ENCODE results near the gene IRAK1. TPM values are rescaled to one million over a fixed set of nuclear protein-coding genes. Genes with fewer than 3 reads are reported as not detected.

The IRAK1 gene
- 105 TPM for total RNA-seq

DNA sequence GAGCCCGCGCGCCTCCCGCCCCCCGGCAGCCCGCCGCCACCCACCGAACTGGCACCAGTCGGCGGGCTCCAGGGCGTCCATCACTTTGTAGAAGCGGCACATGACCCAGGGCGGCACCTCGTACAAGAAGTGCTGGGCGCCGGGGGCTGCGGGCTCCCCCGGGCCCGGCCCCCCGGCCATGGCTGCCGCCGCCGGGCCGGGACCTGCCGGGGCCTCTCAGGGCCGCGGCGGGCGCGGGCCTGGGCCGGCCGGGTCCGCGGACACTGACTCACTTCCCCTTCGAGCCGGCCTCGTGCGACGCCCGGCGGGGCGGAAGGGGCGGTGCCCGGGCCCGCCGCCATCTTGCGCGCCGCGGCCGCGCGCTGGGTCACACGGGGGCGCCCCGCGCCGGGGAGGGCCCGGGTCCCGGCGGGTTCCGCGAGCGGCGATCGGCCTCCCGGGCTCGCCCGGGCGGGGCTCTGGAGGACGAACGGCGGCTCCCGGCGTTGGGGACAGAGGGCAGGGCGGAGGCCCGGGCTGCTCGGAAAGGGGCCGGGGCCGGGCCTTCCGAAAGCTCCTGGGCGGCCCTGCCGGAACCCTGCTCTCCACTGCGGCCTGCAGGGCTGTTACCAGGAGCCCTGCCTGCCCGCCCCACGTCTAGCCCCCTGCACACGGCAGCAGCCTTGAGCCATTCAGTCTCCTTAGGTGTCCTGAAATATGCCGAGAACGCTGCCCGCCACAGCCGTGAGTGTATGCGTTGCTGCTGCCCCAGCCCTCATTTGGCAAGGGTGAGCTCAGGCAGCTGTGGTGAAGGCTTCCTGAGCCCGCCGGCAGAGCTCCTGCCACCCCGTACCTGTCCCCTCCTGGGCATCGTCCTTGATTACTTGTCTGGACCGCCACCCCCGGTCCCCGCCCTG is at the start of gene IRAK1:
Gene IRAK1 (minus strand): TSS at position 270 of the 896 bp plus-strand sequence. CDS start 90 bp downstream, at position 180.
- DNase-seq (ENCODE audit: low spot score in 2 of 2) = no peak
- intact Hi-C loops (cut with DNase I) = loop anchor here (2.0 kb wide), 1 partner anchor 77 kb away; the partner anchor contains the start of gene MECP2
- no peaks in the 10 kb centered on the region for H3K27me3 ChIP-seq

GRCh38 chrX:154068560-154068959 is 48.9 kb upstream of the IRAK1 start:
- no peak for TF ChIP-seq CTCF (IDR thresholded peaks at IDR 0.05)
- peaks cover 0 to 7% of the 10 kb centered on the region in 2 donors for H3K4me1 ChIP-seq
- intact Hi-C loops (cut with DNase I) = no loop called here

More for the DNA sequence above, at the start of gene IRAK1:
- Histone ChIP-seq H3K4me1 (no peaks in the 10 kb centered on the region), H3K36me3 (peaks cover 11 to 21% of the 10 kb centered on the region in 2 donors), H3K27ac (peak within 1 kb of the TSS; percentile 81 to 92), H3K4me3 (peak within 1 kb of the TSS; percentile 54 to 84), H3K9me3 (no peaks in the 10 kb centered on the region)
- no peak for TF ChIP-seq CTCF (IDR thresholded peaks at IDR 0.05)

DNA sequence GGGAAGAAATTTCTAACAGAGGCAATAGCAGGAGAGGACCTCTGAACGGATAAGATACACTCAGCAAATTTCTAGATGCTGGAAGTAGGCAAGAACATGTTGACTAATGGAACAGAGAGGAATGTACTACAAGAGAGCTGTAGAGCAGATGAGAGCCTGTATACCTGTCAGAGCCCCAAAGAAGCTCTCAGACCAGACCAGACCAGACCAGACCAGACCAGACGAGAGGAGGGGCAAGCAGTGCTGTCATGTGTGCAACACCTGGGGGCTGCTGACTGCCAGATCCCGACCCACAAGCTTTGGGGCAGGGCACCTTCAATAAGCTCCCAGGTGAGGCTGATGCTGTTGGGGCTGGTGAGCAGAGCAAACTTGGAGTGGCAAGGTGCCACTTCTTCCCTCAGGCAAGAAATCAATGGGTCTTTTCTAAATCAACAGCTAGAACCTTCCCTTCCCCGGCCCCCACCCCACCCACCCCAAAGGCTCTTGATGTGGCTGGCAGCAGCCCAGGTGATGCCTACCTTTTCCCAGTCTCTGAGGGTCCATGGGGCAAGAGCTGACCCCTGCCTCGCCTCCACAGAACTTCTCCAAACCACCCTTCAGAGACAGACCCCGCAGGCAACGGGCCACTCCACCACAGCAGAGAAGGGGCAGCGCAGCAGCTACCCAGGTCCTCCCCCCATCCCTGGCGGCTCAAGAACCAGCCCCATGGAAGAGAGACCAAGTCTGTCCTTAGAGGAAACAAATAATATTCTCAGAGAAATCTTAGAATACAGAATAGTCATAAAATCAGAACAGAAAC is 45.1 kb upstream of the IRAK1 start:
- Histone ChIP-seq H3K9me3 (no peaks in the 10 kb centered on the region), H3K27ac (no peak overlapping the region), H3K36me3 (no peaks in the 10 kb centered on the region), H3K27me3 (no peaks in the 10 kb centered on the region), H3K4me1 (peaks cover 0 to 21% of the 10 kb centered on the region in 2 donors), H3K4me3 (no peak overlapping the region)
- DNase-seq (ENCODE audit: low spot score in 2 of 2) = peak in 1 of 2 donors; percentile 53
- intact Hi-C loops (cut with DNase I) = no loop called here
- TF ChIP-seq CTCF (IDR thresholded peaks at IDR 0.05) = no peak

More at GRCh38 chrX:154068560-154068959, 48.9 kb upstream of the IRAK1 start:
- Histone ChIP-seq H3K27ac (no peak overlapping the region), H3K9me3 (no peaks in the 10 kb centered on the region), H3K27me3 (no peaks in the 10 kb centered on the region), H3K4me3 (no peak overlapping the region), H3K36me3 (no peaks in the 10 kb centered on the region)
- no peak for DNase-seq (ENCODE audit: low spot score in 2 of 2)

- H3K9me3 ChIP-seq = no peaks in the 10 kb centered on the region
- H3K4me1 ChIP-seq = peaks cover 0 to 25% of the 10 kb centered on the region in 2 donors
- no peaks in the 10 kb centered on the region for H3K27me3 ChIP-seq
- intact Hi-C loops (cut with DNase I) = no loop called here
- TF ChIP-seq CTCF (IDR thresholded peaks at IDR 0.05) = no peak
- H3K36me3 ChIP-seq = no peaks in the 10 kb centered on the region
- no peak overlapping the region for H3K4me3 ChIP-seq
- no peak for DNase-seq (ENCODE audit: low spot score in 2 of 2)
- no peak overlapping the region for H3K27ac ChIP-seq
Measured at GRCh38 chrX:154063234-154063633, 43.5 kb upstream of the IRAK1 start.

GRCh38 chrX:154061801-154062200 is 42.1 kb upstream of the IRAK1 start:
- intact Hi-C loops (cut with DNase I) = no loop called here
- DNase-seq (ENCODE audit: low spot score in 2 of 2) = no peak

More at GRCh38 chrX:154061801-154062200, 42.1 kb upstream of the IRAK1 start:
- H3K4me3 ChIP-seq = no peak overlapping the region
- no peaks in the 10 kb centered on the region for H3K36me3 ChIP-seq
- no peaks in the 10 kb centered on the region for H3K9me3 ChIP-seq
- peaks cover 0 to 25% of the 10 kb centered on the region in 2 donors for H3K4me1 ChIP-seq
- TF ChIP-seq CTCF (IDR thresholded peaks at IDR 0.05) = no peak
- H3K27ac ChIP-seq = no peak overlapping the region
- no peaks in the 10 kb centered on the region for H3K27me3 ChIP-seq

Measured in ascending aorta (tissue), 2 donors.